T-helper 22 cell (primary cell): ENCODE data around the gene ANKRD13B.

Source experiments
- DNase-seq: peaks from one replicate; pipeline ENCODE4 v3.0.0-alpha.2; 2020; ENCODE audit warnings: low read depth

The ANKRD13B gene

GRCh38 chr17:29594519-29595090 lies 1.7 kb downstream of the ANKRD13B start:
- no peak for DNase-seq

GRCh38 chr17:29595107-29595942 lies 2.4 kb downstream of the ANKRD13B start:
- no peak for DNase-seq

GRCh38 chr17:29595943-29596774 lies 3.2 kb downstream of the ANKRD13B start:
- no peak for DNase-seq

GRCh38 chr17:29596811-29597210 lies 3.9 kb downstream of the ANKRD13B start:
- no peak for DNase-seq

- no peak for DNase-seq
These were observed 4.6 kb downstream of the ANKRD13B start for GRCh38 chr17:29597361-29598172.

GRCh38 chr17:29603109-29603674 lies 10.3 kb downstream of the ANKRD13B start:
- DNase-seq = no peak

- DNase-seq = no peak
These were observed 14.7 kb downstream of the ANKRD13B start for GRCh38 chr17:29607557-29608195.

GRCh38 chr17:29608986-29609385 lies 16.1 kb downstream of the ANKRD13B start:
- DNase-seq = no peak

- DNase-seq = no peak
These were observed 17.5 kb downstream of the ANKRD13B start for GRCh38 chr17:29610395-29610794.

GRCh38 chr17:29611351-29612093 lies 18.6 kb downstream of the ANKRD13B start:
- DNase-seq = no peak

- no peak for DNase-seq
These were observed 19.1 kb downstream of the ANKRD13B start for GRCh38 chr17:29612094-29612403.

- no peak for DNase-seq
These were observed 19.7 kb downstream of the ANKRD13B start for GRCh38 chr17:29612404-29613280.

- peak; percentile 83 for DNase-seq
These were observed 20.5 kb downstream of the ANKRD13B start for GRCh38 chr17:29613352-29613837.

GRCh38 chr17:29613856-29614255 lies 20.9 kb downstream of the ANKRD13B start:
- DNase-seq = no peak

GRCh38 chr17:29614349-29615047 lies 21.6 kb downstream of the ANKRD13B start:
- no peak for DNase-seq

GRCh38 chr17:29615048-29615385 lies 22.1 kb downstream of the ANKRD13B start:
- peak; percentile 65 for DNase-seq

GRCh38 chr17:29615492-29616299 lies 22.8 kb downstream of the ANKRD13B start:
- peak; percentile 76 for DNase-seq
